ENCODE data around the gene RIC8B. TPM values are rescaled to one million over a fixed set of nuclear protein-coding genes. Genes with fewer than 3 reads are reported as not detected.

RIC8B gene
- total RNA-seq, 1 donor from 2014 or later: 19.7 TPM

GRCh38 chr12:106774808-106775524 is 484 bp downstream of the RIC8B start:
- Mint-ChIP-seq H3K9me3 (ENCODE audit: unreplicated experiment) (no peaks in the 10 kb centered on the region), H3K27ac (ENCODE audit: unreplicated experiment) (peak overlapping the region; percentile 94), H3K36me3 (ENCODE audit: low read depth, unreplicated experiment) (no peaks in the 10 kb centered on the region), H3K4me3 (ENCODE audit: unreplicated experiment) (peak overlapping the region; percentile 98), H3K4me1 (ENCODE audit: low read depth, unreplicated experiment) (peaks cover 18% of the 10 kb centered on the region), H3K27me3 (ENCODE audit: low read depth, unreplicated experiment) (no peaks in the 10 kb centered on the region)
- DNase-seq (ENCODE audit: low read depth): no peak
- no peaks in the 10 kb centered on the region for H3K36me3 ChIP-seq (ENCODE audit: insufficient read depth, low read length)
- peaks cover 51% of the 10 kb centered on the region for H3K79me2 ChIP-seq (ENCODE audit: insufficient read depth, low read length)
- no peak for FAIRE-seq
- H4K20me1 ChIP-seq (ENCODE audit: insufficient read depth, low read length): peaks cover 25% of the 10 kb centered on the region
- TF ChIP-seq EZH2 (IDR thresholded peaks at IDR 0.05; ENCODE audit: insufficient read depth, low read length): no peak
- TF ChIP-seq CTCF (IDR thresholded peaks at IDR 0.05; ENCODE audit: insufficient read depth, low read depth, low read length): no peak
- peak overlapping the region; percentile 96 for H3K4me2 ChIP-seq (ENCODE audit: low read length)
- H3K4me3 ChIP-seq (ENCODE audit: insufficient read depth, low read depth, low read length): peak overlapping the region; percentile 84
- H3K9ac ChIP-seq (ENCODE audit: low read length): peak overlapping the region; percentile 96
- H3K4me1 ChIP-seq (ENCODE audit: insufficient read depth, low read length): peaks cover 10% of the 10 kb centered on the region
- H2AFZ ChIP-seq (ENCODE audit: low read depth, low read length): peak overlapping the region; percentile 86
- H3K27me3 ChIP-seq (ENCODE audit: insufficient read depth, low read length): no peaks in the 10 kb centered on the region
- H3K27ac ChIP-seq (ENCODE audit: low read depth, low read length): peak overlapping the region; percentile 100
- H3K9me3 ChIP-seq (ENCODE audit: insufficient read depth, low read depth, low read length): no peaks in the 10 kb centered on the region

- no peak for FAIRE-seq
- H3K4me1 Mint-ChIP-seq (ENCODE audit: low read depth, unreplicated experiment): peaks cover 22% of the 10 kb centered on the region
- no peak for DNase-seq (ENCODE audit: low read depth)
- H3K27me3 Mint-ChIP-seq (ENCODE audit: low read depth, unreplicated experiment): no peaks in the 10 kb centered on the region
- no peaks in the 10 kb centered on the region for H3K27me3 ChIP-seq (ENCODE audit: insufficient read depth, low read length)
- H3K9me3 Mint-ChIP-seq (ENCODE audit: unreplicated experiment): no peaks in the 10 kb centered on the region
- H3K4me3 ChIP-seq (ENCODE audit: insufficient read depth, low read depth, low read length): no peak overlapping the region
- peaks cover 69% of the 10 kb centered on the region for H3K79me2 ChIP-seq (ENCODE audit: insufficient read depth, low read length)
- no peak overlapping the region for H3K4me2 ChIP-seq (ENCODE audit: low read length)
- peaks cover 14% of the 10 kb centered on the region for H3K4me1 ChIP-seq (ENCODE audit: insufficient read depth, low read length)
- no peaks in the 10 kb centered on the region for H3K9me3 ChIP-seq (ENCODE audit: insufficient read depth, low read depth, low read length)
- H2AFZ ChIP-seq (ENCODE audit: low read depth, low read length): no peak overlapping the region
- peak overlapping the region; percentile 42 for H3K4me3 Mint-ChIP-seq (ENCODE audit: unreplicated experiment)
- no peak overlapping the region for H3K27ac Mint-ChIP-seq (ENCODE audit: unreplicated experiment)
- no peaks in the 10 kb centered on the region for H3K36me3 Mint-ChIP-seq (ENCODE audit: low read depth, unreplicated experiment)
- TF ChIP-seq CTCF (IDR thresholded peaks at IDR 0.05; ENCODE audit: insufficient read depth, low read depth, low read length) (no peak), EZH2 (IDR thresholded peaks at IDR 0.05; ENCODE audit: insufficient read depth, low read length) (no peak)
- no peaks in the 10 kb centered on the region for H3K36me3 ChIP-seq (ENCODE audit: insufficient read depth, low read length)
- no peak overlapping the region for H3K27ac ChIP-seq (ENCODE audit: low read depth, low read length)
- H4K20me1 ChIP-seq (ENCODE audit: insufficient read depth, low read length): peaks cover 36% of the 10 kb centered on the region
- no peak overlapping the region for H3K9ac ChIP-seq (ENCODE audit: low read length)
These were observed 2.4 kb downstream of the RIC8B start for GRCh38 chr12:106776897-106777296.

GRCh38 chr12:106780010-106780631 is 5.6 kb downstream of the RIC8B start:
- Histone ChIP-seq H3K9ac (ENCODE audit: low read length) (no peak overlapping the region), H3K79me2 (ENCODE audit: insufficient read depth, low read length) (peaks cover 79% of the 10 kb centered on the region)
- no peak overlapping the region for H3K27ac Mint-ChIP-seq (ENCODE audit: unreplicated experiment)

More at GRCh38 chr12:106780010-106780631, 5.6 kb downstream of the RIC8B start:
- H3K4me1 ChIP-seq (ENCODE audit: insufficient read depth, low read length): peaks cover 14% of the 10 kb centered on the region
- Mint-ChIP-seq H3K27me3 (ENCODE audit: low read depth, unreplicated experiment) (no peaks in the 10 kb centered on the region), H3K4me3 (ENCODE audit: unreplicated experiment) (no peak overlapping the region), H3K9me3 (ENCODE audit: unreplicated experiment) (no peaks in the 10 kb centered on the region), H3K4me1 (ENCODE audit: low read depth, unreplicated experiment) (peaks cover 19% of the 10 kb centered on the region), H3K36me3 (ENCODE audit: low read depth, unreplicated experiment) (no peaks in the 10 kb centered on the region)
- FAIRE-seq: no peak
- TF ChIP-seq EZH2 (IDR thresholded peaks at IDR 0.05; ENCODE audit: insufficient read depth, low read length) (no peak), CTCF (IDR thresholded peaks at IDR 0.05; ENCODE audit: insufficient read depth, low read depth, low read length) (no peak)
- H3K4me3 ChIP-seq (ENCODE audit: insufficient read depth, low read depth, low read length): no peak overlapping the region
- H3K4me2 ChIP-seq (ENCODE audit: low read length): no peak overlapping the region
- no peak for DNase-seq (ENCODE audit: low read depth)
- no peak overlapping the region for H2AFZ ChIP-seq (ENCODE audit: low read depth, low read length)
- H4K20me1 ChIP-seq (ENCODE audit: insufficient read depth, low read length): peaks cover 59% of the 10 kb centered on the region
- H3K36me3 ChIP-seq (ENCODE audit: insufficient read depth, low read length): no peaks in the 10 kb centered on the region
- H3K27ac ChIP-seq (ENCODE audit: low read depth, low read length): no peak overlapping the region
- no peaks in the 10 kb centered on the region for H3K27me3 ChIP-seq (ENCODE audit: insufficient read depth, low read length)
- no peaks in the 10 kb centered on the region for H3K9me3 ChIP-seq (ENCODE audit: insufficient read depth, low read depth, low read length)

Measured in astrocyte (in vitro differentiated cells and primary cell).